Heart left ventricle (tissue), 16 donors: ENCODE results near the gene TRPC5OS. TPM values are rescaled to one million over a fixed set of nuclear protein-coding genes. Genes with fewer than 3 reads are reported as not detected.

ENCODE experiments used
- ATAC-seq, 4 donors: fragments of 200-7000 bp; cut with Tn5 transposase; one replicate each; pipeline ENCODE4 v1.9.1; 2020 to 2022; ENCODE audit warnings: moderate library complexity in 4 of 4, mild to moderate bottlenecking in 3 of 4, moderate number of reproducible peaks in 1 of 4
- DNase-seq, 5 donors: peaks; one replicate each; pipeline ENCODE4 v3.0.0-alpha.2; 2020
- H3K27ac ChIP-seq, 12 donors: fragments of 200-600 bp; sonication (generic) in 4 of 12; one replicate each; pipeline versions ENCODE4 v1.5.0 to v1.8.0; 2016 to 2022; ENCODE audit warnings: mild to moderate bottlenecking in 2 of 12
- H3K27me3 ChIP-seq, 9 donors: fragments of 200-600 bp; sonication (generic) in 2 of 9; one replicate each; pipeline versions ENCODE4 v1.5.1 to v1.8.0; 2016 to 2022; ENCODE audit warnings: mild to moderate bottlenecking in 3 of 9
- H3K36me3 ChIP-seq, 9 donors: fragments of 200-600 bp; sonication (generic) in 2 of 9; one replicate each; pipeline versions ENCODE4 v1.5.0 to v1.8.0; 2018 to 2022; ENCODE audit warnings: mild to moderate bottlenecking in 2 of 9
- H3K4me1 ChIP-seq, 12 donors: fragments of 200-600 bp; sonication (generic) in 4 of 12; one replicate each; pipeline versions ENCODE4 v1.5.0 to v1.8.0; 2016 to 2022; ENCODE audit warnings: mild to moderate bottlenecking in 3 of 12
- H3K4me3 ChIP-seq, 12 donors: fragments of 200-600 bp; sonication (generic) in 4 of 12; one replicate each; pipeline versions ENCODE4 v1.5.0 to v1.8.0; 2017 to 2022; ENCODE audit warnings: mild to moderate bottlenecking in 9 of 12, moderate library complexity in 4 of 12
- H3K9me3 ChIP-seq, 12 donors: fragments of 200-600 bp; sonication (generic) in 4 of 12; one replicate each; pipeline versions ENCODE4 v1.5.0 to v1.8.0; 2016 to 2022; ENCODE audit warnings: mild to moderate bottlenecking in 1 of 12
- POLR2A ChIP-seq, 2 donors: fragments of 450-650 bp; IDR thresholded peaks; one replicate each; pipeline ENCODE4 v1.6.1; 2017; ENCODE audit warnings: antibody characterized with exemption in 2 of 2, mild to moderate bottlenecking in 2 of 2, moderate library complexity in 2 of 2
- WGBS, 4 donors: extraction: QIAGEN DNeasy Blood & Tissue Kit in 2 of 4; methylation state at CpG; one replicate each; pipeline versions ENCODE4 v1.1.5 to v1.1.7; 2013 to 2018; 5-methylcytosine and 5-hydroxymethylcytosine counted together
- intact Hi-C, 10 donors: fragments of 100-400 bp; cut with DNase I; formaldehyde crosslinking; loops; one replicate each; pipeline versions ENCODE4 v1.11.1 to v1.14.2; 2022
- long read RNA-seq, 3 donors: library from polyadenylated mRNA; unstranded; transcript quantifications; one replicate each; pipeline ENCODE4 v2.0.0, GENCODE V29; 2020 to 2021
- polyA plus RNA-seq, 2 donors: library from polyadenylated mRNA; stranded (reverse); fragments of 200-250 nt; gene quantifications; one replicate each; pipeline ENCODE4 v1.2.3, GENCODE V29; 2013
- total RNA-seq, 9 donors: library from RNA; depleted of rRNA in 2 of 9; stranded (reverse); fragments of >200 nt in 2 of 9; fragmentation: NEBNext Ultra II Directional in 3 of 9; extraction: Animal tissue kit (Norgen Biotek cat#: 25700) in 3 of 9; gene quantifications; one replicate each; pipeline versions ENCODE4 v1.1.0 to v1.2.4, GENCODE V29; 2016 to 2023
- TF ChIP-seq, protein P1 (sequence below), 12 donors: fragments of 200-600 bp; sonication (generic) in 4 of 12; IDR thresholded peaks; one replicate each; pipeline versions ENCODE4 v1.5.0 to v1.8.0; 2018 to 2022; ENCODE audit warnings: antibody characterized with exemption in 12 of 12, mild to moderate bottlenecking in 5 of 12
- donor health status: ischemic (EF 13 %, LVEDD 7.1; RV severe dilation, severe dysfunction).
- donor health status: healthy with polysubstance abuse.
- donor health status: DM: no; HTN: yes; CAD: no.
- donor health status: DM: no; HTN: no; CAD: no.
- donor health status: ischemic (EF 25% LVEDD 6.9; RV normal size, moderate dysfunction).
- donor health status: ischemic (EF 25% LVEDD 5.7; RV mildly dilated, moderate dysfunction).
- donor health status: healthy.
- donor health status: DM: yes; HTN: yes; CAD: no.
- donor health status: ischemic (EF 35%, LVEDD 5.7; RV mildly dilated, moderate dysfunction).
- donor health status: nonischemic (EF 11% LVEDD 7.7; RV severe dilation, severe dysfunction).
- donor health status: DM: yes; HTN: yes; CAD: no.
- donor health status: PGD.
- donor health status: ischemic (EF 29% LVEDD 5.4; RV normal size, mild dysfunction).
- donor health status: nonischemic (EF 23%, LVEDD 6.1; RV moderate dilation, normal function).

Gene TRPC5OS
- not detected for total RNA-seq
- polyA plus RNA-seq, result not detected
- long read RNA-seq, donor 1, result 0 reads
- long read RNA-seq, donor 2, result 0 reads
- long read RNA-seq, donor 3, result 0 reads

DNA sequence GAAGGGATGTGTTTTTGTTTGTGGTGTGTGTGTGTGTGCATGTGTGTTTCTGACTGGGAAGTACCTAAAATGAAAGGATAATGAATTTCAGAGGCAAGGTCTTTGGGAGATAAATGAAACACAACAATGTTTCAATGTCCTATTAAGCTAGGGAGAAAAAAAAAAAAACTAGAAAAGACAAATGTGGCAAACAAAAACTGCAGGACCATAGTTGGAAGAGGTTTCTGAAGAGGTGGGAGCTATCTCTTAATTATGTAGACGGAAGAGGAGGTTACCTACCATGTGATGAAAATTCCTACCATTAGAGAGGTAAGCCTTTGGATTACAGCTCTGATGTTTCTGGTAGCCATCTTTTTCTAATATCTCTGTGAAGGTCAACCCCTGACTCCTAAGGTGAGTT, at the start of gene TRPC5OS:
Gene TRPC5OS, plus strand, starts transcription at position 301 of the 400 bp plus-strand sequence. CDS start 25,669 bp downstream, outside the sequence.
- H3K27ac ChIP-seq, result no peak within 1 kb of the TSS
- H3K27me3 ChIP-seq, result peaks cover 0 to 28% (median 0%) of the 10 kb centered on the region in 9 donors
- no peak for TF ChIP-seq POLR2A (IDR thresholded peaks at IDR 0.05)
- TF ChIP-seq, protein P1, sequence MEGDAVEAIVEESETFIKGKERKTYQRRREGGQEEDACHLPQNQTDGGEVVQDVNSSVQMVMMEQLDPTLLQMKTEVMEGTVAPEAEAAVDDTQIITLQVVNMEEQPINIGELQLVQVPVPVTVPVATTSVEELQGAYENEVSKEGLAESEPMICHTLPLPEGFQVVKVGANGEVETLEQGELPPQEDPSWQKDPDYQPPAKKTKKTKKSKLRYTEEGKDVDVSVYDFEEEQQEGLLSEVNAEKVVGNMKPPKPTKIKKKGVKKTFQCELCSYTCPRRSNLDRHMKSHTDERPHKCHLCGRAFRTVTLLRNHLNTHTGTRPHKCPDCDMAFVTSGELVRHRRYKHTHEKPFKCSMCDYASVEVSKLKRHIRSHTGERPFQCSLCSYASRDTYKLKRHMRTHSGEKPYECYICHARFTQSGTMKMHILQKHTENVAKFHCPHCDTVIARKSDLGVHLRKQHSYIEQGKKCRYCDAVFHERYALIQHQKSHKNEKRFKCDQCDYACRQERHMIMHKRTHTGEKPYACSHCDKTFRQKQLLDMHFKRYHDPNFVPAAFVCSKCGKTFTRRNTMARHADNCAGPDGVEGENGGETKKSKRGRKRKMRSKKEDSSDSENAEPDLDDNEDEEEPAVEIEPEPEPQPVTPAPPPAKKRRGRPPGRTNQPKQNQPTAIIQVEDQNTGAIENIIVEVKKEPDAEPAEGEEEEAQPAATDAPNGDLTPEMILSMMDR (IDR thresholded peaks at IDR 0.05), result no peak
- H3K9me3 ChIP-seq, result no peaks in the 10 kb centered on the region
- no peak within 1 kb of the TSS for H3K4me3 ChIP-seq
- intact Hi-C loops, result loop anchor here in 3 of 10 donors (10.0 kb wide), 4 partner anchors 169 to 769 kb away; no protein-coding TSS in a partner anchor
- 76 to 100% (median 83%) methylated on average over 1 of the region's 1 CpG for WGBS, 4 donors
- no peaks in the 10 kb centered on the region for H3K4me1 ChIP-seq
- no peaks in the 10 kb centered on the region for H3K36me3 ChIP-seq
- ATAC-seq (no peak), DNase-seq (no peak)

DNA sequence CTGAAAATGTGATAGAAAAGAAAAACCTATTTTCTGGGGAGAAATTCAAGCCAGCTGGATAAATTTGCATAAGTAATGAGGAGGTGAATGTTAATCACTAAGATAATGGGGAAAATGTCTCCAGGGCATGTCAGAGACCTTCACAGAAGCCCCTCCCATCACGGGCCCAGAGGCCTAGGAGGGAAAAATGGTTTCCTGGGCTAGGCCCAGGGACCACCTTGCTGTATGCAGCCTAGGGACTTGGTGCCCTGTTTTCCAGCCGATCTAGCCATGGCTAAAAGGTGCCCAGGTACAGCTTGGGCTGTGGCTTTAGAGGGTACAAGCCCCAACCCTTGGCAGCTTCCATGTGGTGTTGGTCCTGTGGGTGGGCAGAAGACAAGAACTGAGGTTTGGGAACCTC, 46.6 kb upstream of the TRPC5OS start:
- WGBS, 4 donors, result 28 to 79% (median 61%) methylated on average over 2 of the region's 2 CpGs
- no peak for ATAC-seq

DNA sequence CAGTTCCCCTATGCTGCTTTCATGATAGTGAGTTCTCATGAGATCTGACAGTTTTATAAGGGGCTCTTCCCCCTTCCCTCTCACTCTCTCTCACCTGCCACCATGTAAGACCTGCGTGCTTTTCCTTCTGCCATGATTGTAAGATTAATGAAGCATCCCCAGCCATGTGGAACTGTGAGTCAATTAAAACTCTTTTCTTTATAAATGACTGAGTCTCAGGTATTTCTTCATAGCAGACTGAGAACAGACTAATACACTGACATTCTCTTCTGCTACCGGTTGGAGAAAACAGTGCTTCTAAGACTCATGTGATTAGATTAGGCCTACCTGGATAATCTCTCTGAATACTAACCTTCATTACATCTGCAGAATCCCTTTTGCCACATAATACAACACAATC, 45.4 kb upstream of the TRPC5OS start:
- peaks cover 0 to 27% (median 0%) of the 10 kb centered on the region in 9 donors for H3K27me3 ChIP-seq
- ATAC-seq (no peak), DNase-seq (no peak)
- 85 to 91% (median 87%) methylated on average over 2 of the region's 2 CpGs for WGBS, 4 donors
- no peak overlapping the region for H3K4me3 ChIP-seq
- intact Hi-C loops, result no loop called here
- no peak overlapping the region for H3K27ac ChIP-seq
- H3K36me3 ChIP-seq, result no peaks in the 10 kb centered on the region
- TF ChIP-seq, protein P1 (IDR thresholded peaks at IDR 0.05), result no peak
- TF ChIP-seq POLR2A (IDR thresholded peaks at IDR 0.05), result no peak
- no peaks in the 10 kb centered on the region for H3K4me1 ChIP-seq
- H3K9me3 ChIP-seq, result no peaks in the 10 kb centered on the region

More for the DNA sequence above, 46.6 kb upstream of the TRPC5OS start:
- DNase-seq, result no peak
- no peak overlapping the region for H3K4me3 ChIP-seq
- H3K36me3 ChIP-seq, result no peaks in the 10 kb centered on the region
- TF ChIP-seq, protein P1 (IDR thresholded peaks at IDR 0.05), result no peak
- TF ChIP-seq POLR2A (IDR thresholded peaks at IDR 0.05), result no peak
- H3K27me3 ChIP-seq, result peaks cover 0 to 22% (median 0%) of the 10 kb centered on the region in 9 donors
- no peaks in the 10 kb centered on the region for H3K9me3 ChIP-seq
- H3K27ac ChIP-seq, result no peak overlapping the region
- no peaks in the 10 kb centered on the region for H3K4me1 ChIP-seq
- intact Hi-C loops, result no loop called here

DNA sequence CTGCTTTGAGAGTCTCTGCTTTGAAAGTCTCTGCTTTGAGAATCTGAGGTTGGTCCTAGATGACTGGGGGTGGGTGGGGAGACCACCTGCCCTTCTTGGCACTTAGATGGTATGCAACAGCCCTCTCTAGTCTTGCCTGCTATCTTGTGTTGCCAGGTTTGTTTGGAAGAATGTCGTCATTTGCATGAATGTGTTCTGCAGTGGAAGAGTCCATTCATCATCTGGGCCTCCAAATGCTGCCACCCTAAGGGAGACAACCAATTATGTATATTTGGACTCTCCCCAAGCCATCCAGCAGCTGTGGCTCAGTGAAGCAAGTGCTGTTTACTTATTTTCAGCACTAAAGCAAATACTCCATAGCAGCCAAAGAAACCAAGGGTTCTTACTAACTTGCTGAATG, 44.6 kb upstream of the TRPC5OS start:
- ATAC-seq (no peak), DNase-seq (no peak)
- TF ChIP-seq, protein P1 (IDR thresholded peaks at IDR 0.05), result no peak
- TF ChIP-seq POLR2A (IDR thresholded peaks at IDR 0.05), result no peak
- no peak overlapping the region for H3K4me3 ChIP-seq
- H3K27ac ChIP-seq, result no peak overlapping the region
- intact Hi-C loops, result no loop called here
- no peaks in the 10 kb centered on the region for H3K4me1 ChIP-seq
- no peaks in the 10 kb centered on the region for H3K36me3 ChIP-seq
- WGBS, 4 donors, result 42 to 77% (median 66%) methylated on average over 1 of the region's 1 CpG
- H3K9me3 ChIP-seq, result no peaks in the 10 kb centered on the region
- peaks cover 0 to 22% (median 0%) of the 10 kb centered on the region in 9 donors for H3K27me3 ChIP-seq
